Measurements from ENCODE around the gene PFKM.

Gene PFKM

GRCh38 chr12:48185181-48185919 lies 66.2 kb downstream of the PFKM start:
- TF ChIP-seq EZH2 (optimal IDR thresholded peaks at IDR 0.05; ENCODE audit: low read depth, low read length) (no peak), EZH2phosphoT487 (IDR thresholded peaks at IDR 0.05; ENCODE audit: low read length) (no peak), CTCF (IDR thresholded peaks at IDR 0.05; ENCODE audit: low read length) (no peak)
- Histone ChIP-seq H3K36me3 (replicated peaks; ENCODE audit: insufficient read depth, low read length) (no peaks in the 10 kb centered on the region), H3K9ac (ENCODE audit: low read length) (no peak overlapping the region), H4K20me1 (ENCODE audit: insufficient read depth, low read length) (no peaks in the 10 kb centered on the region), H2AFZ (ENCODE audit: low read length) (no peak overlapping the region), H3K9me3 (replicated peaks; ENCODE audit: insufficient read depth, low read length) (no peaks in the 10 kb centered on the region), H3K79me2 (ENCODE audit: low read length) (no peaks in the 10 kb centered on the region), H3K27me3 (replicated peaks; ENCODE audit: insufficient read depth, low read length) (peaks cover 16% of the 10 kb centered on the region), H3F3A (ENCODE audit: insufficient read depth, low read length) (no peaks in the 10 kb centered on the region), H3K4me1 (ENCODE audit: low read length) (peaks cover 15% of the 10 kb centered on the region), H3K9me2 (replicated peaks; ENCODE audit: insufficient read depth, low read length) (no peaks in the 10 kb centered on the region), H3K4me3 (ENCODE audit: low read length) (no peak overlapping the region), H3K27ac (ENCODE audit: low read length) (no peak overlapping the region), H3K4me2 (ENCODE audit: low read depth, low read length) (no peak overlapping the region)
- no peak for DNase-seq

GRCh38 chr12:48187916-48188695 lies 68.9 kb downstream of the PFKM start:
- Histone ChIP-seq H3K9ac (ENCODE audit: low read length) (no peak overlapping the region), H3K4me1 (ENCODE audit: low read length) (no peaks in the 10 kb centered on the region), H3K36me3 (replicated peaks; ENCODE audit: insufficient read depth, low read length) (no peaks in the 10 kb centered on the region), H3K27ac (ENCODE audit: low read length) (no peak overlapping the region), H3K27me3 (replicated peaks; ENCODE audit: insufficient read depth, low read length) (peaks cover 16% of the 10 kb centered on the region), H3F3A (ENCODE audit: insufficient read depth, low read length) (no peaks in the 10 kb centered on the region), H3K79me2 (ENCODE audit: low read length) (no peaks in the 10 kb centered on the region), H2AFZ (ENCODE audit: low read length) (no peak overlapping the region), H3K9me2 (replicated peaks; ENCODE audit: insufficient read depth, low read length) (no peaks in the 10 kb centered on the region), H3K9me3 (replicated peaks; ENCODE audit: insufficient read depth, low read length) (no peaks in the 10 kb centered on the region), H4K20me1 (ENCODE audit: insufficient read depth, low read length) (no peaks in the 10 kb centered on the region), H3K4me3 (ENCODE audit: low read length) (no peak overlapping the region), H3K4me2 (ENCODE audit: low read depth, low read length) (no peak overlapping the region)
- TF ChIP-seq EZH2 (optimal IDR thresholded peaks at IDR 0.05; ENCODE audit: low read depth, low read length), result no peak
- DNase-seq, result no peak

DNA sequence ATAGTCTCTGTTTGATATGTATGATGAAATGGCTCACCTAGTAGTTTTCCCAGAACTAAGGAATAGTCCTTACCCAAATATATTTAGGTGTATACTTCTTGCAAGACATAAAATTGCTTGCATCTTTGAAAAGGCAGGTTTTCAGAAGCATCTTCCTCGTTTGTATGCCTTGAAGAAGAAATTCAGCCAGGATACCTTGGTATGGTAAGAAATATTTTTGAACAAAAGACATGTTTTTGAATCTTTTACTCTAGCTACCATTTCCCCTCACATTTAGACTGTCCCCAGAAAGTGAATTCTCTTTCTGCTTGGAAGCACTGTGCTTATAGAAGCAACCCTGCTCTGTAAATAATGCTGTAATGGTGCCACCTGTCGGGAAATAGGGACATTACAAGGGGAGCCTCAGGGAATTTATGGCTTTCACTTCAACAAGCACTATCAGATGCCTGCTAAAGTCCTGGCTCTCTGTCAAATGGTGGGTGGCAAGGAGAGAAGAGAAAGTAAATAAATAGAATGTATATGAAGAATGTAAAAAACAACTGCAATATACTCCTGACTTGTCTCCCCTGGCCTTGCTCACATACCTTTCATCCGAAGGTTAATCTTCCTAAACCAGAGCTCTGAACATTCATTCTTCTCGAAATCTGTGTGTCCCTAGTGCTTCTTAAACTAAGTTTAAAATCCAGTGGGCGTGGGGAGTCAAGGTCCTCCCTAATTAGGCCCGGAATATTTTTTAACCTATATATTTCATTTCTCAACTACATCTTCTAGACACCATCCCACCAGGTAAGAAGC lies 70.4 kb downstream of the PFKM start:
- Histone ChIP-seq H3K27me3 (replicated peaks; ENCODE audit: insufficient read depth, low read length) (peaks cover 11% of the 10 kb centered on the region), H3K4me2 (ENCODE audit: low read depth, low read length) (no peak overlapping the region), H4K20me1 (ENCODE audit: insufficient read depth, low read length) (no peaks in the 10 kb centered on the region), H3K9me2 (replicated peaks; ENCODE audit: insufficient read depth, low read length) (no peaks in the 10 kb centered on the region), H3K9ac (ENCODE audit: low read length) (no peak overlapping the region), H3K4me1 (ENCODE audit: low read length) (no peaks in the 10 kb centered on the region), H2AFZ (ENCODE audit: low read length) (no peak overlapping the region), H3K4me3 (ENCODE audit: low read length) (no peak overlapping the region), H3K36me3 (replicated peaks; ENCODE audit: insufficient read depth, low read length) (no peaks in the 10 kb centered on the region), H3K27ac (ENCODE audit: low read length) (no peak overlapping the region), H3F3A (ENCODE audit: insufficient read depth, low read length) (no peaks in the 10 kb centered on the region), H3K79me2 (ENCODE audit: low read length) (no peaks in the 10 kb centered on the region), H3K9me3 (replicated peaks; ENCODE audit: insufficient read depth, low read length) (no peaks in the 10 kb centered on the region)
- TF ChIP-seq CTCF (IDR thresholded peaks at IDR 0.05; ENCODE audit: low read length) (peak; percentile 87), EZH2 (optimal IDR thresholded peaks at IDR 0.05; ENCODE audit: low read depth, low read length) (no peak)
- DNase-seq, result peak; percentile 71
